K562 treated with DMSO at 1 percent for 24 hours (cell line): ENCODE data around the gene DNAJC18. TPM values are rescaled to one million over a fixed set of nuclear protein-coding genes. Genes with fewer than 3 reads are reported as not detected.

Experiments used
- total RNA-seq: library from RNA; unstranded; fragments of 300-600 nt; gene quantifications from 2 replicates; pipeline ENCODE4 v1.2.3, GENCODE V29; 2022; ENCODE audit warnings: low read depth; ENCODE audit not compliant: insufficient read depth

DNAJC18 gene
- 3.1 and 4.6 TPM in 2 replicates for total RNA-seq

GRCh38 chr5:139439013-139439903 lies at the start of gene DNAJC18:
Gene DNAJC18, minus strand, starts transcription at chr5:139439525. Its CDS starts 80 bp downstream, at chr5:139439445.

DNA sequence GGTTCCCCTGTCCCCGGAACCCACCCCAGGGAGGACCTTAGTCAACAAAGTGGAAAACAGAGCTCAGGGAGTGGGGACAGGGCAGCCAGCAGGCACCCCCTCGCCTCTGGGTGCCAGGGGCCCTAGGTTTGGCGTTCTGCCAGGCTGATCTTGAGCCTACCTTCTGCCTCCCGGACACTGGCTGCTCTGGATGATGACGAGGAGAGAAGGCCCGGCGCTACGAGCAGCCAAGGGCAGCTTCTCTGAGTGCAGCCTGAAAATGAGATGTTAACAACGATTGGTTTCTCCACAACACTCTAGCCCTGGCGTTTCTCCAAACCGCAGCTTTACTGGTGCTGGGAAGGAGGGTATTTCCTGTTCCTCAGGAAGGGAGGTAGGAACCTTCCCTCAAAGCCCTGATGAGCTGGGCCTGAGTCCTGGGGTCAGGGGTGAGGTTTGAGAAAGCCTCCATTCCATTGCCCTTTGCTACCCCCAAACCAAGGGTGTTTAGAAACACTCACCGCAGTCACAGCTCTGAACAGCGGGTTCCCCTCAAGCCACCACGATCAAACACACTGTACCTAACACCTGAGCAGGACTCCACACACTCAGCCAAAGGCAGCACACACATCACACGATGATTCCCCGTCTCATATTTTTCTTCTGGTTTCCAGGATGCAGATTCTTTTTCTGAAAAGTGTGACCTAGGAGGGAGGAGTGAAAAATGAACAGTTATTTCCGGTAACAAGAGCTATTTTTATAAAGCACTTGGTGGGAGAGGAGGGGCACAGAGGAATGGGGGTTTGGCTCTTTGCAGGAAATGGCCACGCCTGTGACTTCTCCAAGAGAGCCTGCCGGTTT lies 42.9 kb upstream of the DNAJC18 start, which contains the start of gene STING1:
Gene STING1, minus strand, starts transcription at position 709 of the 840 bp plus-strand sequence. CDS start 1,054 bp downstream, outside the sequence.

DNA sequence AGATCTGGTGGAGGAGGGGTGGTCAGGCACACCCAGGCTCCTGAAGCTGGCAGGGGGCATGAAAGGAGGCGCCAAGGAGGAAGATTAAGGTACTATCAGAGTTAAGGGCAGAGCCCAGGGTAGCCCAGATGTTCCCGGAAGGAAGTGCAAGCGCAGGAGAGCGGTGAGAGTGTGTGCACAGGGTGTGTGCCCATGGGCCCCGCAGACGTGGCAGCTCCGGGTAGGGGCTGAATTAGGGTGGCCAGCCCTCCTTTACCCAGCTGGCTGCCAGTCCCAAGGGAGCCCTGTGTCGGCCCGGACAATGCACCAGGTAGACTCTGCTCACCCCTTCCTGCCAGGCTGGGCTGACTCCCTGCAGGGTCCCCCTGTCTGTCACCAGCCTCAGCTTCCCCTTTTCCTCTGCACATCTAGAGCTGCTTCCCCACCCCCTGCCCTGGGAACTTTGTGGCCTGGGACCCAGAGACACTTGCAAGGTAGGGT lies 31.5 kb upstream of the DNAJC18 start, which contains the start of gene SMIM33:
Gene SMIM33, plus strand, starts transcription at position 184 of the 480 bp plus-strand sequence. Its CDS starts 118 bp downstream, at position 302.

DNA sequence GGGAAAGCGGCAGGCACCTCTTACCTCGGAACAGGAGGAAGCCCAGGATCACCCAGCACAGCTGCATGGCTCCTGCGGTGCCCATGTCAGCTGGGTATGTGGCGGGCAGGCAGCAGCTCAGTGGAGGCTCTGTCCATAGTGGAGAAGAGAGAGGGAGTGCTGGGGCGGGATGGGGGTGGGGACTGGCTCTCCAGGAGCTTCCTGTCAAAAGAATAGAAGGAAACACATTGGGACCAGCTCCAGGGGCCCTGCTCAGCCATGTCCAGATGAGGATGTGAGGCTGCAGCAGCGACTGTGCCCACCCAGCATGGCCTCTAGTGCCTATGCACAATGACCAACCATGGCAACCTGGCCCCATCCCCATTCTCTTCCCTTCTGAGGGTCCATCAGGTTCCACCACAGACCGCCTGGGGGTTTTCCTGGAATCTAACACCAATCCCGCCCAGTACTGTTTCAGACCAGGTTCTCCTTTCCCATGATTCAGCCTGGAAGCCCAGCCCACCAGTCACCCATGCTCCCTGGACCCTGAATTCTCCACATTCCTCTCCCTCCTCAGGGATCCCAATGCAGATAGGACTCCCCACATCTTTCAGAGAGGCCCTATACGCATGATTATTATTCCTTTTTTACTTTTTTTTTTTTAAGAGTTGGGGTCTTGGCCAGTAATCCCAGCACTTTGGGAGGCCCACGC lies 23.4 kb upstream of the DNAJC18 start, which contains the start of gene ECSCR:
Gene ECSCR, minus strand, starts transcription at position 158 of the 691 bp plus-strand sequence. Its CDS starts 73 bp downstream, at position 85.

DNA sequence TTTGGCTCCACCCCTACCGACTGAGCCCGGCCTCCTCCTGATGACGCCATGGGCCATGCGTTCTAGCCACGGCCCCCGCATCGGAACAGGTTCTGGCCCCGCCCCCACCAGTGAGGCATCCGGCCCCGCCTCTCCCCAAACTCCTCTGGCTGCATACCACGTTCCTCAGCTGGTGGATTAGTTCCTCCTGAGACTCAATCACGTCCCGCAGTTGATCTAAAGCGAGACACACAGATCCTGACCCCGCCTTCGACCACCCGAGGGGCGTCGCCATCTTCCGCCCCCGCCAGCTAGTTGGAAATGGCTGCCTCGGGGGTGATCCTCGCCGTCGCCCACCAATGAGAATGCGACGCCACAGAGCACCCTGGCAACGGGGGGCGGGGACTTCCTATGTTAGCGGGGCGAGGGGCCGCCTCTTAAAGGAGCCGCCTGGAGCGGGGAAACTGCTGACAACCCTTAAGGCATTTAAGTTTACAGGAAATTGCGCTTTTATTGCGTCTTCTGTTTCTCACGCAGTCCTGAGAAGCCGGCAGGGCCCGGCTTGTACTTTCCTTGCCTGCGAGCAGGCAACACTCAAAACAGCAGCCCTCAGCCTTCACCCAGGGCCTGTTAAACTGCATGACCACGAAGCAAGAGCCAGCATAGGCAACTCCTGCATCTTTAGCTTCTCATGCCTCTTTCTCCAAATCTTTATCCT lies 35.4 kb downstream of the DNAJC18 start, which contains the start of gene SPATA24:
Gene SPATA24, minus strand, starts transcription at position 303 of the 697 bp plus-strand sequence. Its CDS starts 29 bp downstream, at position 274.

DNA sequence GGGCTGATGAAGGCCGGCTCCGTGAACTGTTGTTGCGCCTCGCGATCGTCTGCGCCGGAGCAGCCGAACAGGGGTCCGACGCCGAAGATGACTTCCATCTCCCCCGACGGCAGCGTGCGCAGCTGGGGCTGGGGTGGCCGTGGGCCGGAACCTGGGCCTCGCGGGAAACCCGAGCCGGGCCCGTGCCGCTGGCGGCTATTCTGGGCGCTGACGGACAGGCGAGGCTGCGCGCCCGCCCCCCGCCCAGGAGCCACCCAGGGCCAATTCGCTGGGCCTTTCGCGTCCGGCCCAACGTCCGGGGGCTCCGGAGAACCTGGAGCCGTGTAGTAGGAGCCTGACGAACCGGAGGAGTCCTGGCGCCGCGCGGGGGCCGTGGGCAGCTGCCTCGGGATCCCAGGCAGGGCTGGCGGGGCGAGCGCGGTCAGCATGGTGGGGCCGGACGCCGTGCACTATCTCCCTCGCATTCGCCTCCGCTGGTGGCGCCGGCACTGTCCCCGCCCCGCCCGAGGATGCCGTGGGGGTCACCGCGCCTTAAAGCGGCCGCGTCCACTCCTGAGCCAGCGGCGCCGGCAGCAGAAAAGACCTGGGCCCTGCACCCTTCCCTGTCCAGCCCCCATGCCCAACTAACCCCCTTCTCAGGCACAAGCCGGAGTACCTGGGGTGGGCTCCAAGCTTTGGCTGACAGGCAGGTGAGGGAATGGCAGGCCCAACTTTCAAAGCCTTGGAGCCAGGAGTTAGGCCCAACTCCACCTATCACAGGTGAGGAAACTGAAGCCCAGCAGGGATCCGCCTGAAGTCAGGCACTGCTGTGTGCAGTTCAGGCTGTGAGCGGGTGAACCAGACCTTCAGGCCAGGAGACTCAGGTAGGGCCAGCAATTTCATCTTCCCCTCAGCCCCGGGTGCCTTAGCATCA lies 44.4 kb downstream of the DNAJC18 start, which contains the start of gene PROB1:
Gene PROB1, minus strand, starts transcription at position 451 of the 913 bp plus-strand sequence. Its CDS starts 23 bp downstream, at position 428.

DNA sequence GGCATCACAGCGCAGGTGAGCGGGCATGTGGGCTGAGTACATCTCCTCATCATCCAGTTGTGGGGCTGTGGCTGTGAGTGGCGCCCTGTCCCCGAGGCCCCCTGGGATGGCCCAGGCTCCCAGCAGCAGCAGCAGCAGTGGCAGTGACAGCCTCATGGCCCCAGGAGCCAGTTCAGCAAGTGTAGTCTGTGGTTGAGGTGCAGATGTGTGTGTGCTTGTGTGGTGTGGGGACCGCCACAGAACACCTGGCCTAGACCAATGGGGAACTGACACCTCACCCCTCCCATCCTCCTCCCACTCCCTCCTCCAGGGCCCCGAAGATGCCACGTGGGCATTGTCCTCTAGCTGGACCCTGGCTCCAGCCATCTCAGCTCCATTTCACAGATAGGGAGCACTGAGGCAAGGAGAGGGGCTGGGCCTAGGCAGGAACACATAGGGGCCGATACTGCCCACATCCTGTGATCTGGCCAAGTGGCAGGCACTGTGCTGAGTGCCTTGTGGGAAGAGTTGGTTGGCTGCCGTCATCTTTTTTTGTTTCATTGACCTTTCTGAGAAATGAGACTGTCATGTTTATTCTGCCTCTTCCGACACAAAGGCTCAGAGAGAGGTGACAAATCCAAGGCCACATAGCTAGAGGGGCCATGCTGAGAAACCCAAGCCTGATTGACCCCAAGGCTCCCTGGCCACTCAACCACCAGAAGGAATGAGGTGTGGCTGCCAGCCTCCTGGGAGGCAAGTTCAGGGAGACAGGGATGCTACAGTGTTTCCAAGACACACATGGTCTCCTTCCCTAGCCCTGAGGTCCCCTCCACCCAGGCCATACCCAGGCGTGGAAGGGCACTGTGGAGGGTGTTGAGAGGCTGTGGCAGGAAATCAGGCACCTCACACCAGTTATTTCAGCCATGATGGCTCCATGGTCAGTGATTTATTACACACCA lies 49.4 kb downstream of the DNAJC18 start, which contains the start of gene MZB1:
Gene MZB1, minus strand, starts transcription at position 213 of the 938 bp plus-strand sequence. Its CDS starts 57 bp downstream, at position 156.

DNA sequence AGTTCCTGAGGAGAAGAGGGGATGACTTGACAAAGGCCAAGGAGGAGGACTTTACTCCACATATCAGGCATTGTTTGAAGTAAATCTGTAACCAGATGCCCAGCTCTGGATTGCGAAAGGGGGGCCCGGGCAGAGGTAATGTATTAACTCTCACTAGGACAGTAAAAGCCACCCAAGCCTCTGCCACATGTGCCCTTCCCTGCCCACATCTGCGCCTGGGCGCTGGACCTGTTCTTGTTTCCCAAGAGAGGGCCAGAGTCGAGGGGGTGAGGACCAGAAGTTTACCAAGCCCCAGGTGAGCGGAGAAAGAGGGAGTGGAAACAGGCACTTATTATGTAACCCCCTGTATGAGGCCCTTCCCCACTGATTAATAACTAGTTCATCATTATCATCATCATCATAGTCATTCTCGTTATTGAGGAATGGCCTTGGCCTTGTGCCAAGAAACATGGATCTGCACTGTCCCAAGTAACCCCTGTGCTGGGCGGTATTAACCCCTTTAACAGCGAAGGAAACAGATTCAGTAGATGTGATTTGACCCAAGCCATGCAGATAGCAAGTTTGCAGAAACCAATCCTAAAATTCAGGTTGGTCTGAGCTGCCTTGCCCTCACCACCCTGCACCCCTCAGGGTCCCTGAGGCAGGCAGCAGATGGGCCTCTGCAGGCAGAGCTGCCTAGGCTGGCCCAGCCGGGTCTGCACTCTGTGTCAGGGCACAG lies 55.9 kb downstream of the DNAJC18 start, which contains the start of gene SLC23A1:
Gene SLC23A1, minus strand, starts transcription at position 23 of the 718 bp plus-strand sequence. CDS start 44 bp downstream, outside the sequence.

Other genes starting within 250 kb of the DNAJC18 start
- gene SIL1, start 241.2 kb downstream of the DNAJC18 start, total RNA-seq, result 48.5 and 52.6 TPM in 2 replicates
- 90.5 and 99.3 TPM in 2 replicates for gene MATR3, start 145.8 kb downstream of the DNAJC18 start, total RNA-seq
- 92.0 and 105 TPM in 2 replicates for gene PAIP2, start 97.7 kb downstream of the DNAJC18 start, total RNA-seq
- 0.29 and 0.45 TPM in 2 replicates for gene SLC23A1, start 56.2 kb downstream of the DNAJC18 start, total RNA-seq
- gene MZB1, start 49.6 kb downstream of the DNAJC18 start, total RNA-seq, result 0.35 TPM in 1 of 2 replicates, not detected in the other
- gene PROB1, start 44.4 kb downstream of the DNAJC18 start, total RNA-seq, result 3.4 and 3.5 TPM in 2 replicates
- gene SPATA24, start 35.4 kb downstream of the DNAJC18 start, total RNA-seq, result 5.0 and 7.1 TPM in 2 replicates
- not detected in 2 replicates for gene ECSCR, start 23.2 kb upstream of the DNAJC18 start, total RNA-seq
- not detected in 2 replicates for gene SMIM33, start 31.5 kb upstream of the DNAJC18 start, total RNA-seq
- gene STING1, start 43.2 kb upstream of the DNAJC18 start, total RNA-seq, result 118 and 123 TPM in 2 replicates
- gene UBE2D2, start 121.8 kb upstream of the DNAJC18 start, total RNA-seq, result 97.0 and 102 TPM in 2 replicates
- 146 and 152 TPM in 2 replicates for gene CXXC5, start 208.8 kb upstream of the DNAJC18 start, total RNA-seq